Stimulated activated CD8-positive, alpha-beta memory T cell treated with anti-CD3 and anti-CD28 coated beads, Interleukin-4, amount 100 ng/mL, for 48 hours (primary cell): ENCODE results near the gene ACP4.
"Not testable (repeated sequence)": the region's sequence is repeated elsewhere in the genome, so short reads cannot be mapped to it uniquely, and the experiment has no call there.

Experiments
- DNase-seq: peaks from one replicate; pipeline ENCODE4 v3.0.0-alpha.2; 2020

ACP4 gene, protein sequence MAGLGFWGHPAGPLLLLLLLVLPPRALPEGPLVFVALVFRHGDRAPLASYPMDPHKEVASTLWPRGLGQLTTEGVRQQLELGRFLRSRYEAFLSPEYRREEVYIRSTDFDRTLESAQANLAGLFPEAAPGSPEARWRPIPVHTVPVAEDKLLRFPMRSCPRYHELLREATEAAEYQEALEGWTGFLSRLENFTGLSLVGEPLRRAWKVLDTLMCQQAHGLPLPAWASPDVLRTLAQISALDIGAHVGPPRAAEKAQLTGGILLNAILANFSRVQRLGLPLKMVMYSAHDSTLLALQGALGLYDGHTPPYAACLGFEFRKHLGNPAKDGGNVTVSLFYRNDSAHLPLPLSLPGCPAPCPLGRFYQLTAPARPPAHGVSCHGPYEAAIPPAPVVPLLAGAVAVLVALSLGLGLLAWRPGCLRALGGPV

DNA sequence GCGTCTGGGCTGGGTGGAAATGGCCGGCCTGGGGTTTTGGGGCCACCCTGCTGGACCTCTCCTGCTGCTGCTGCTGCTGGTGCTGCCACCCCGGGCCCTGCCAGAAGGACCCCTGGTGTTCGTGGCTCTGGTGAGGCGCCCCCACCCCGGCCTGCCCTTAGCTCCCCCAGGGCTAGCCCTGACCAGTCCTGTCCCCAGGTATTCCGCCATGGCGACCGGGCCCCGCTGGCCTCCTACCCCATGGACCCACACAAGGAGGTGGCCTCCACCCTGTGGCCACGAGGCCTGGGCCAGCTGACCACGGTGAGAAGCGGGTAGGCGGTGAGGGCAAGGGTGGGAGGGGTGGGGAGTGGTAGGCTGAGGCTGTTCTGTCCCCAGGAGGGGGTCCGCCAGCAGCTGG lies at the start of gene ACP4:
Gene ACP4 (plus strand): TSS at position 20 of the 400 bp plus-strand sequence. CDS start 0 bp downstream, at position 20.
- no peak for DNase-seq

DNA sequence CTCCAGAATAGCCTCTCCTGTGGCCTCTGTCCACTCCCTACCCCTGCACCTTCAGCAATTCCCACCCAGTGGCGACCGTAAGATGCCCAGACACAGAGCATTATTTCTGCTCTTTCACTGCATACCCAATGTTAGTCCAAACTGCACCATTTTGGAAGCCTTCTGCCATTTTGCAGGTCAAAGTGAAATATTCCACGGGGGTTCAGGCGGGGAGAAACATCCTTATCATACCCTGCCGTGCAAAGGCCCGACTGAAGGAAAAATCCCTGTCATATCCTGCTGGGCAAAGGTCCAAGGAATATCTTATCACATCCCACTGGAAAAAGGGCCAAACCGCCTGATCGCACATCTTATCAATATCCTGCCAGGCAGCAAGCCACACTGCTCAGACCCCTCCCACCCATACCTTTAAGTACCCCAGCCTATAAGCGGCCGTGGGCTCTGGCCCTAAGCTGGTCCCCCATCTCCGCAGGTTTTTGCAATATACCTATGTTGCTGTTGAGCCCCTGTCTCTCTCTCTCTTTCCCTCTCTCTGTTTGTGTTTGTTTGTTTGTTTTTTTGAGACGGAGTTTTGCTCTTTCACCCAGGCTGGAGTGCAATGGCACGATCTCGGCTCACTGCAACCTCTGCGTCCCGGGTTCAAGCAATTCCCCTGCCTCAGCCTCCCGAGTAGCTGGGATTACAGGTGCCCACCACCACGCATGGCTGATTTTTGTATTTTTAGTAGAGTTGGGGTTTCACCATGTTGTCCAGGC lies 48.9 kb upstream of the ACP4 start:
- DNase-seq, result no peak

DNA sequence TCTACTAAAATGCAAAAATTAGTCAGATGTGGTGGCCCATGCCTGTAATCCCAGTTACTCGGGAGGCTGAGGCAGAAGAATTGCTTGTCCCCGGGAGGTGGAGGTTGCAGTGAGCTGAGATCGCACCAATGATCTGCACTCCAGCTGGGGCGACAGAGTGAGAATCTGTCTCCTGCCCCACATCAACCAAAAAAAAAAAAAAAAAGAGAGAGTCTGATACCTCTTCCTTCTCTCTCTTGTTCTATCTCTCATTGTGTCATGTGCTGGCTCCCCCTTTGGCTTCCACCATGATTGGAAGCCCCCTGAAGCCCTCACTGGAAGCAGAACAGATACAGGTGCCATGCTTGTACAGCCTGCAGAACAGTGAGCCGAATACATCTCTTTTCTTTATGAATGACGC lies 46.7 kb upstream of the ACP4 start:
- DNase-seq, result no peak

DNA sequence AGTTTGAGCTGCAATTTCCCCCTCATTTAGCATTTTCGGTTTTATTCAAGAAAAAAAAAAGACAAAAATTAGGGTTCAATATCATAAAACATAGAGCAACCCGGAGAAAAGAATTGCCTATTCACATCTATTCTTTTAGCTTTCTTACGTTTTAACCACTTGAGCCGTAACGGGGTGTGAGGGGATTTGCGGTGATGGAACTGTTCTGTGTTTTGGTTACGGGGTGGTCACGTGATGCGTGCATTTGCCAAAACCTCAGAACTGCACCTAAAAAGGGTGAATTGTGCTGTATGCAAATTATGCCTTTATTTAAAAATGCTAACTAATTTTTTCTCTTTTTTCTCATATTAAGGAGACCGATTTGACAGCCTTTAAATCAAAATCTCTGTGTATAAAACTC lies 45.0 kb upstream of the ACP4 start:
- no peak for DNase-seq

DNA sequence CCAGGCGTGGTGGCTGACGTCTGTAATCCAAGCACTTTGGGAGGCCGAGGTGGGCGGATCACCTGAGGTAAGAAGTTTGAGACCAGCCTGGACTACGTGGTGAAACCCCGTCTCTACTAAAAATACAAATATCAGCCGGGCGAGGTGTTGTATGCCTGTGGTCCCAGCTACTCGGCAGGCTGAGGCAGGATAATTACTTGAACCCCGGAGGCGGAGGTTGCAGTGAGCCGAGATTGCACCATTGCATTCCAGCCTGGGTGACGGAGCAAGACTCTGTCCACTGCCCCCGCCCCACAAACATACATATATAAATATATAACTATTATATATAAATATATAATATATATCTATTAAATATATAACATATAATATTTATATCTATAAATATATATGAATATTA lies 43.1 kb upstream of the ACP4 start:
- not testable (repeated sequence) for DNase-seq

DNA sequence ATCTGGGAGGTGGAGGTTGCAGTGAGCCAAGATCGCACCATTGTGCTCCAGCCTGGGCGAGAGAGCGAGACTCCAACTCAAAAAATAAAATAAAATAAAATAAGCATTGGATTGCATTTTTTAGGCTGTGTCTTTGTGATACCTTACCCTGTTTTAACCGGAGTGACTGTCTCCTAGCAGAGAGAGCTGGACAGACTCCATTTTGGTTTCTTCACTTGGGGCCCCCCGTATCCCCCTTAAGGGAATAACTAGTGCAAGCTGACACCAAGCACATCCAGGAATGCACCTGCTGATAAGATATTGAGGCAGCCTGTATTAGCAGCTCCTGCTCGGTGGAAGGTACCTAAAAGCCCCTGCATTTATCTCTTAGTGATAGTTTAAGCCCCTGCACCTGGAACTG lies 40.7 kb upstream of the ACP4 start:
- no peak for DNase-seq

DNA sequence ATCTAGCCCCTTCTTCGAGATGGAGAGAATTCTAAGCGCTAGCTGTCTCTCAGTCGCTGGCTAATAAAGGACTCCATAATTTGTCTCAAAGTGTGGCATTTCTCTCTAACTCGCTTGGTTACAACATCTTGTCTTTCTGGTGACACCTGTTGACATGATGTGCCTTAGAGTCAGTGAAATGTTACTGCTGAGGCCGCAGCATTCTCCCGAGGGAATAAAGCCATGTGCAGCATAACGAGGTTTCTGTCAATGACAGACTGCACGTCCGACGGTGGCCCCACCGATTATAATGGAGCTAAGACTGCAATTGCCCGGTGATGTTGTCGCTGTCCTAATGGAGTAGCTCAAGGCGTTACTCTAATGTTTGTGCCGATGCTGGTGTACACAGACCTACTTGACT lies 40.2 kb upstream of the ACP4 start:
- DNase-seq, result no peak

DNA sequence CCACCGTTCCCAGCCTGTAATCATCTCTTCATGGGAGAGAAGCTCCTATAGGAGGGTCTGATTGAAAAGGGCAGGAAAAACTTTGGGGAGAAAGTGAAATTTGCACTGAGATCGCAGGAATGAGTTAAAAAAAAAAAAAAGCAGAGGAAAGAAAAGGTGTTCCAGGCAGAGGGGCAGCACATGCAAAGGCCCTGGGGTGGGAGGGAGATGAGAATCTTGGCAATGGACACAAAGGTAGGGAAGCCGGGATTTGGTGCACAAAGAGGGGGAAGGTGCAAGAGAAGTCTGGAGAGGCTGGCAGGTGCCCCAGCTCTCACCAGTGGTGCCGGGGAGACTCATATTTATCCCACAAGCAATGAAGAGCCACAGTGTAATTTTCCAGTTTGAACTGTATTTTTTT lies 36.3 kb upstream of the ACP4 start:
- no peak for DNase-seq

DNA sequence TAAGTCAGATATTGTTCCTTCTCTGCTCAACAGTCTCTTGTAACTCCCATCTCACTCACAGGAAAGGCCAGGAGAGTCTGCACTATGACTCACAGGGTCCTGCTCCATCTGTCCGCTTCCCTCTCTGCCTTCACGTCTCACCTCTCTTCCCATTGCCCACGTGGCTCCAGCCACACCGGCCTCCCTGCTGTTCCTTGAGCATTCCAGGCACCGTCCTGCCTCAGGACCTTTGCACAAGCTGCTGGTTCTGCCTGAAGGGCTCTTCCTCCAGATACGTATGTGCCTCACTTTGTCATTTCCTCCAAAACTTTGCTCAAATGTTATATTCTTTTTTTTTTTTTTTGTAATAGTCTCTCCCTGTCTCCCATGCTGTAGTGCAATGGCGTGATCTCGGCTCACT lies 34.0 kb upstream of the ACP4 start:
- DNase-seq, result not testable (repeated sequence)

DNA sequence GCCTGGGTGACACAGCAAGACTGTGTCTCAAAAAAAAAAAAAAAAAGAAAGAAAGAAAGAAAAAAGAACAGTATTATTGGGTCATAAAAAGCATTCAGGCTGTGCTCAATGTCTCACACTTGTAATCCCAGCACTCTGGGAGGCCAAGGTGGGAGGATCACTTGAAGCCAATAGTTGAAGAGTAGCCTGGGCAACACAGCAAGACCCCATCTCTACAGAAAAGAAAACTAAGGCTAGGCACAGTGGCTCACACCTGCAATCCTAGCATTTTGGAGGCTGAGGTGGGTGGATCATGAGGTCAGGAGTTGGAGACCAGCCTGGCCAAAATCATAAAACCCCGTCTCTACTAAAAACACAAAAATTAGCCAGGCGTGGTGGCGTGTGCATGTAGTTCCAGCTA lies 32.6 kb upstream of the ACP4 start:
- DNase-seq, result not testable (repeated sequence)

DNA sequence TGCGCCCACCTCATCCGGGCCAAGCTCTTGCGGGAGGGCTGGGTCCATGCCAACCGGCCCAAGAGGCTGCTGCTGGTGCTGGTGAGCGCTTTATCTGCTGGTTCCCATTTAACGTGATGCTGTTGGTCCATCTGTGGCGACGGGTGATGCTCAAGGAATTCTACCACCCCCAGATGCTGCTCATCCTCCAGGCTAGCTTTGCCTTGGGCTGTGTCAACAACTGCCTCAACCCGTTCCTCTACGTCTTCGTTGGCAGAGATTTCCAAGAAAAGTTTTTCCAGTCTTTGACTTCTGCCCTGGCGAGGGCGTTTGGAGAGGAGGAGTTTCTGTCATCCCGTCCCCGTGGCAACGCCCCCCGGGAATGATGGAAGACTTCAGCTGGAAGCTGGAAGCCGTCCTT lies 31.1 kb upstream of the ACP4 start:
- DNase-seq, result not testable (repeated sequence)

DNA sequence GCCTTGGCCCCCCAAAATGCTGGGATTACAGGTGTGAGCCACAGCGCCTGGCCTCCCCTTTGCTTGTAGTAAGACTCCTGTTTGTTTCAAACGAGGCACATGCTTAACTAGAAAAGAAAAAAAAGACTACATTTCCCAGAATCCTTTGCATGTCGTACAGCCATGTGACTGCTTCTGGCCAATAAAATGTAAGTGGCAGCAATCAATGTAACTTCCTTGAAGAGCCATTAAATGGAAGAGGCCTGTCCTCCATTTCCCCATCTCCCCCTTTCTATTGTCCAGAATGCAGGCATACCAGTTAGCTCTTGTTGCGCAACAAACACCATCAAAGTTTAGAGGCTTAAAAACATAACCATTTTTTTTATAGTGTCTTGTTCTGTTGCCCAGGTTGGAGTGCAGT lies 30.3 kb upstream of the ACP4 start:
- DNase-seq, result no peak

DNA sequence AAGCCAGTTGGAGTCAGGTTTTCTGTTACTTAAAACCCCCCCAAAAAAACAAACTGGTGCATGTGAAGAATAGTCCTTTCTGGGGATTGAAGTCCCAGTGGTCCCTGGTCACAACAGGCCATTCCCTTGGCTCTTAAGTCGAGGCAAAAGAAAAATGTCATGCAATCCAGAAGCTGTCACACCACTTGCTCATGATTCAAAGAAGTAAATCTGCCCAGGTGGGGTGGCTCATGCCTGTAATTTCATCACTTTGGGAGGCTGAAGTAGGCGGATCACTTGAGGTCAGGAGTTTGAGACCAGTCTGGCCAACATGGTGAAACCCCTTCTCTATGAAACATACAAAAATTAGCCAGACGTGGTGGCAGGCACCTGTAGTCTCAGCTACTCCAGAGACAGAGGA lies 28.7 kb upstream of the ACP4 start:
- not testable (repeated sequence) for DNase-seq

DNA sequence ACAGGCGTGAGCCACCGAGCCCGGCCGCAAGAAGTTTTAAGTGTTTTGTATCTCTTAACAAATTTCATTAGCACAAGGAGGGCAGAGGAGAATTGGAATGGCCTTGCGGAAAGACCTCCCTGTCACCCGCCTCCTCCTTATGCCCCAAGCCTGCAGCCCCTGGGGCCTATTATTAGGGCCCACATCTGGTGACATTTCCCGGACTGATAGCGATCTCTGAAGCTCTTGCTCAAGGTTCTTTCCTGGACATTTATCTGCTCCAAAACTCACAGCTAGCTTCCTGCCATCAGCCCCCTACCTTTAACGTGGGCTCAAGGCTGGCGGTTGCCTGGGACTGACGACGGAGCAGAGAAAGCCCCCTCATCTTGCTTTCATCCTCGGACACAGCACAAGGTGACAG lies 26.7 kb upstream of the ACP4 start:
- not testable (repeated sequence) for DNase-seq

DNA sequence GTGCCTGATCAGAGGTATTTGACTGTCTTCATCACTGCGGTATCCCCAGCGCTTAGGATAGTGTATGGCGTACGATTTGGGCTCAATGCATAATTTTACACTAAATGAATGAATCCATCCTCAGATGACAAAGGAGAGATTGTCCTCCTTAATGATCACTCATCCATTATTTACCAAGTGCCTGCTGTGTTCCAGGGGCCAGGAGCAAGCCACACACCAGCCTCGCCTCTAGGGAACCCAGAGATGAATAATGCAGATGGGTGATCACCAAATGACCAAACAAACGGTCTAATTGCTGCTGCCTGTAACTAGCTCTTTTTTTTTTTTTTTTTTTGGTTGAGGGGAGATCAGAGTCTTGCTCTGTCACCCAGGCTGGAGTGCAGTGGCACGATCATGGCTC lies 25.8 kb upstream of the ACP4 start:
- DNase-seq, result no peak

DNA sequence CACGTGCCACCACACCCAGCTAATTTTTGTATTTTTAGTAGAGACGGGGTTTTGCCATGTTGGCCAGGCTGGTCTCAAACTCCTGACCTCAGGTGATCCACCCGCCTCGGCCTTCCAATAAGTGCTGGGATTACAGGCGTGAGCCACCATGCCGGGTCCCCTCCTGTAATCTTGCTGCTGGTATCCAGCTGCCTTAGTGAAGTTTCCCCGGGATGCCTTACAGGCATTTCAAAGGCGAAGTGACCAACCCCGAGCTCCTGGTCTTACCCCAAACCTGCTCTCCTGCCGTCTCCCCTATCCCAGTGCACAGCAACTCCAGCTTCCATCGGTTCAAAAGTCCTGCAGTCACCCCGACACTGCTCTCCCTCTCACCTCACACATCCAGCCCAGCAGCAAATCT lies 23.5 kb upstream of the ACP4 start:
- DNase-seq, result not testable (repeated sequence)

DNA sequence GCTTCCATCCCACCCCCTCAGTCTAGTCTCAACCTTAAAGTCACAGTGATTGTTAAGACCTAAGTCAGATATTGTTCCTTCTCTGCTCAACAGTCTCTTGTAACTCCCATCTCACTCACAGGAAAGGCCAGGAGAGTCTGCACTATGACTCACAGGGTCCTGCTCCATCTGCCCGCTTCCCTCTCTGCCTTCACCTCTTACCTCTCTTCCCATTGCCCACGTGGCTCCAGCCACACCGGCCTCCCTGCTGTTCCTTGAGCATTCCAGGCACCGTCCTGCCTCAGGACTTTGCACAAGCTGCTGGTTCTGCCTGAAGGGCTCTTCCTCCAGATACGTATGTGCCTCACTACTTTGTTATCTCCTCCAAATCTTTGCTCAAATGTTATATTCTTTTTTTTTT lies 23.0 kb upstream of the ACP4 start:
- not testable (repeated sequence) for DNase-seq

DNA sequence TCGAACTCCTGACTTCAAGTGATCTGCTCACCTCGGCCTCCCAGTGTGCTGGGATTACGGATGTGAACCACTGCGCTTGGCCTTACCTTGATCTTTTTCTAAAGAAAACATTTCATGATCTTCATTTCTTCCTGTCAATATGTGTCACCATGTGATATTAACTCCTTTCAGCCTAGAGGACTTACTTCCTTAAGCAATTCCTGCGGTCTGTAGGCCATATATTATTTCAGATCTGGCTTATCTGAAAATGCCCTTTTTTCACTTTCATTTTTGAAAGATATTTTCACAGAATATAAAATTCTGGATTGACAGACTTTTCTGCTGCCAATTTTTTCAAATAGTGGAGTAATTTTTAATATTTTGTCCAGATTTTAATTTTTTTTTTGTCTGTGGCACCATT lies 21.9 kb upstream of the ACP4 start:
- DNase-seq, result no peak

DNA sequence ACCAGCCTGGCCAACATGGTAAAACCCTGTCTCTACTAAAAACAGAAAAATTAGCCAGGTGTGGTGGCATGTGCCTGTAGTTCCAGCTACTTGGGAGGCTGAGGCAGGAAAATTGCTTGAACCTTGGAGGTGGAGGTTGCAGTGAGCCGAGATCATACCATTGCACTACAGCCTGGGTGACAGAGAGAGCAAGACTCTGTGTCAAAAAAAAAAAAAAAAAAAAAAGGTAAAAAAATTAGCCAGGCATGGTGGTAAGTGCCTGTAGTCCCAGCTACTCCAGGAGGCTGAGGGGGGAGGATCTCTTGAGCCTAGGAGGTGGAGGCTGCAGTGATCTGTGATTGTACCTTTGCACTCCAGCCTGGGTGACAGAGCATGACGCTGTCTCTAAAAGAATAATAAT lies 20.1 kb upstream of the ACP4 start, which contains the start of gene GPR32:
Gene GPR32 (plus strand): TSS at position 301 of the 400 bp plus-strand sequence. CDS start 137 bp downstream, outside the sequence.
- not testable (repeated sequence) for DNase-seq

DNA sequence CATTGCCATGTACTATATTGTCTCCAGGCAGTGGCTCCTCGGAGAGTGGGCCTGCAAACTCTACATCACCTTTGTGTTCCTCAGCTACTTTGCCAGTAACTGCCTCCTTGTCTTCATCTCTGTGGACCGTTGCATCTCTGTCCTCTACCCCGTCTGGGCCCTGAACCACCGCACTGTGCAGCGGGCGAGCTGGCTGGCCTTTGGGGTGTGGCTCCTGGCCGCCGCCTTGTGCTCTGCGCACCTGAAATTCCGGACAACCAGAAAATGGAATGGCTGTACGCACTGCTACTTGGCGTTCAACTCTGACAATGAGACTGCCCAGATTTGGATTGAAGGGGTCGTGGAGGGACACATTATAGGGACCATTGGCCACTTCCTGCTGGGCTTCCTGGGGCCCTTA lies 19.3 kb upstream of the ACP4 start:
- DNase-seq, result no peak

DNA sequence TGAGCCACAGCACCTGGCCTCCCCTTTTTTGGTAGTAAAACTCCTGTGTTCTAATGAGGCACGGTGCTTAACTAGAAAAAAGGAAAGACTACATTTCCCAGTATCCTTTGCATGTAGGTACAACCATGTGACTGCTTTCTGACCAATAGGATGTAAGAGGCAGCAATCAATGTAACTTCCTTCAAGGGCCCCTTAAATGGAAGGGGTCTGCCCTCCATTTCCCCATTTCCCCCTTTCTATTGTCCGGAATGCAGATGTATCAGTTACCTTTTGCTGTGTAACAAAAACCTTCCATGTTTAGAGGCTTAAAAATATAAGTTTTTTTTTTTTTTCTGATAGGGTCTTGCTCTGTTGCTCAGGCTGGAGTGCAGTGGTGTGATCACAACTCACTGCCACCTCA lies 17.7 kb upstream of the ACP4 start:
- no peak for DNase-seq

DNA sequence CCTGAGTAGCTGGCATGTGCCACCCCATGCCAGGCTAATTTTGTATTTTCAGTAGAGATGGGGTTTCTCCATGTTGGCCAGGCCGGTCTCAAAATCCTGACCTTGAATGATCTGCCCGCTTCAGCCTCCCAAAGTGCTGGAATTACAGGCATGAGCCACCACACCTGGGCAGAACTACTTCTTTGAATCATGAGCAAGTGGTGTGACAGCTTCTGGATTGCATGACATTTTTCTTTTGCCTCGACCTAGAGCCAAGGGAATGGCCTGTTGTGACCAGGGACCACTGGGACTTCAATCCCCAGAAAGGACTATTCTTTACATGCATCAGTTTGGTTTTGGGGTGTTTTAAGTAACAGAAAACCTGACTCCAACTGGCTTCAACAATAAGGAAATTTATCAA lies 17.3 kb upstream of the ACP4 start:
- not testable (repeated sequence) for DNase-seq

DNA sequence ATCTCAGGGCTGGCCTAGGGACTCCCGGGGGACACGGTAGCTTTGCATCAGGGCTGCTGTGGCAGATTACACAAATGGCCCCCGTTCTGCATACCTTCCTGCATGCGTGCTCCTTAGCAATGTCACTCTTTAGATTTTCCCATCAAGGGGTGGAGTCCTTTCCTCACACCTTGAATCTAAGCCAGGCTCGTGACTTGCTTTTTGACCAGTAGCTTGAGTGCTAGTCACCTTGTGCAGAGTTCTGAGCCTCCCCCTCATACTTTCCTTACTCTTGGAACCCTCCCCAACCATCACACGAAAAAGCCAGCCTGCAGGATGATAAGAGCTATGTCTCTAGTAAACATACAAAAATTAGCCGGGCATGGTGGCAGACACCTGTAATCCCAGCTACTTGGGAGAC lies 16.8 kb upstream of the ACP4 start:
- DNase-seq, result not testable (repeated sequence)

DNA sequence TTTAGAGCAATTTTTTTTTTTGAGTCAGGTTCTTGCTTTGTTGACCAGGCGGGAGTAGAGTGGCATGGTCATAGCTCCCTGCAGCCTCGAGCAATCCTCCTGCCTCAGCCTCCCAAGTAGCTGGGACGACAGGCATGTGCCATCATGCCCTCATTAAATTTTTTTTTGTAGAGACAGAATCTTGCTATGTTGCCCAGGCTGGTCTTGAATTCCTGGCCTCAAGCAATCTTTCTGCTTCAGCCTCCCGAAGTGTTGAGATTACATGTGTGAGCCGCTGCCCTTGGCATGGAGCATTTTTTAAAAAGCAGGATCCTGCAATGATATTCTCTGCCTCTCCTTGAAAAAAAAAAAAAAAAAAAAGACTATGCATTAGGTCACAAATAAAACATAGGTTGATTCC lies 14.1 kb upstream of the ACP4 start:
- no peak for DNase-seq
